Coronary artery (tissue), 2 donors: ENCODE measurements around the gene AGPAT3.

ENCODE experiments used
- DNase-seq: peaks from one replicate; pipeline ENCODE4 v3.0.0-alpha.2; 2017; ENCODE audit warnings: low spot score
- H3K27ac ChIP-seq, 2 donors: fragments of 200-600 bp; sonication (generic); one replicate each; pipeline ENCODE4 v1.5.1; 2016 to 2019
- H3K4me3 ChIP-seq: fragments of 200-600 bp; sonication (generic); 2 replicates; pipeline ENCODE4 v1.5.1; 2016; ENCODE audit warnings: mild to moderate bottlenecking, moderate library complexity
- CTCF ChIP-seq: fragments of 200-600 bp; sonication (generic); IDR thresholded peaks from one replicate; pipeline ENCODE4 v1.5.1; 2019; ENCODE audit warnings: antibody characterized with exemption

The AGPAT3 gene

GRCh38 chr21:43884861-43885417 lies 19.9 kb downstream of the AGPAT3 start:
- no peak overlapping the region for H3K4me3 ChIP-seq
- H3K27ac ChIP-seq = no peak overlapping the region
- no peak for TF ChIP-seq CTCF
- no peak for DNase-seq

- DNase-seq = no peak
- H3K27ac ChIP-seq = no peak overlapping the region
- TF ChIP-seq CTCF = no peak
- no peak overlapping the region for H3K4me3 ChIP-seq
Measured at GRCh38 chr21:43885721-43886120, 20.7 kb downstream of the AGPAT3 start.

GRCh38 chr21:43886565-43886964 lies 21.5 kb downstream of the AGPAT3 start:
- no peak overlapping the region for H3K27ac ChIP-seq
- no peak for TF ChIP-seq CTCF
- no peak overlapping the region for H3K4me3 ChIP-seq
- DNase-seq = no peak

- TF ChIP-seq CTCF = no peak
- no peak for DNase-seq
- H3K4me3 ChIP-seq = no peak overlapping the region
- no peak overlapping the region for H3K27ac ChIP-seq
Measured at GRCh38 chr21:43889069-43889468, 24.0 kb downstream of the AGPAT3 start.

GRCh38 chr21:43890042-43890441 lies 25.0 kb downstream of the AGPAT3 start:
- no peak for DNase-seq

GRCh38 chr21:43892334-43892733 lies 27.3 kb downstream of the AGPAT3 start:
- no peak for TF ChIP-seq CTCF
- Histone ChIP-seq H3K27ac (no peak overlapping the region), H3K4me3 (no peak overlapping the region)
- no peak for DNase-seq

More at GRCh38 chr21:43890042-43890441, 25.0 kb downstream of the AGPAT3 start:
- no peak overlapping the region for H3K4me3 ChIP-seq
- no peak overlapping the region for H3K27ac ChIP-seq
- TF ChIP-seq CTCF = no peak

- no peak overlapping the region for H3K27ac ChIP-seq
- TF ChIP-seq CTCF = no peak
- no peak overlapping the region for H3K4me3 ChIP-seq
- no peak for DNase-seq
Measured at GRCh38 chr21:43892984-43893535, 28.0 kb downstream of the AGPAT3 start.
